Measurements from ENCODE around the gene KIF1A. TPM values are rescaled to one million over a fixed set of nuclear protein-coding genes. Genes with fewer than 3 reads are reported as not detected.

The KIF1A gene
- polyA plus RNA-seq, 1 donor from 2014 or later: 63.4 TPM

- TF ChIP-seq EZH2 (IDR thresholded peaks at IDR 0.05; ENCODE audit: borderline replicate concordance, insufficient read depth, low read length, poor library complexity, severe bottlenecking) (no peak), TAF1 (IDR thresholded peaks at IDR 0.05; ENCODE audit: low read depth) (no peak), POLR2AphosphoS5 (IDR thresholded peaks at IDR 0.05) (no peak), SMC3 (conservative IDR thresholded peaks at IDR 0.05; ENCODE audit: poor library complexity) (no peak), RAD21 (conservative IDR thresholded peaks at IDR 0.05) (no peak), CTCF (IDR thresholded peaks at IDR 0.05; ENCODE audit: poor library complexity, severe bottlenecking) (no peak), EP300 (conservative IDR thresholded peaks at IDR 0.05; ENCODE audit: poor library complexity, severe bottlenecking) (no peak), MXI1 (conservative IDR thresholded peaks at IDR 0.05; ENCODE audit: poor library complexity, severe bottlenecking) (no peak)
- TF ChIP-seq, protein P1, sequence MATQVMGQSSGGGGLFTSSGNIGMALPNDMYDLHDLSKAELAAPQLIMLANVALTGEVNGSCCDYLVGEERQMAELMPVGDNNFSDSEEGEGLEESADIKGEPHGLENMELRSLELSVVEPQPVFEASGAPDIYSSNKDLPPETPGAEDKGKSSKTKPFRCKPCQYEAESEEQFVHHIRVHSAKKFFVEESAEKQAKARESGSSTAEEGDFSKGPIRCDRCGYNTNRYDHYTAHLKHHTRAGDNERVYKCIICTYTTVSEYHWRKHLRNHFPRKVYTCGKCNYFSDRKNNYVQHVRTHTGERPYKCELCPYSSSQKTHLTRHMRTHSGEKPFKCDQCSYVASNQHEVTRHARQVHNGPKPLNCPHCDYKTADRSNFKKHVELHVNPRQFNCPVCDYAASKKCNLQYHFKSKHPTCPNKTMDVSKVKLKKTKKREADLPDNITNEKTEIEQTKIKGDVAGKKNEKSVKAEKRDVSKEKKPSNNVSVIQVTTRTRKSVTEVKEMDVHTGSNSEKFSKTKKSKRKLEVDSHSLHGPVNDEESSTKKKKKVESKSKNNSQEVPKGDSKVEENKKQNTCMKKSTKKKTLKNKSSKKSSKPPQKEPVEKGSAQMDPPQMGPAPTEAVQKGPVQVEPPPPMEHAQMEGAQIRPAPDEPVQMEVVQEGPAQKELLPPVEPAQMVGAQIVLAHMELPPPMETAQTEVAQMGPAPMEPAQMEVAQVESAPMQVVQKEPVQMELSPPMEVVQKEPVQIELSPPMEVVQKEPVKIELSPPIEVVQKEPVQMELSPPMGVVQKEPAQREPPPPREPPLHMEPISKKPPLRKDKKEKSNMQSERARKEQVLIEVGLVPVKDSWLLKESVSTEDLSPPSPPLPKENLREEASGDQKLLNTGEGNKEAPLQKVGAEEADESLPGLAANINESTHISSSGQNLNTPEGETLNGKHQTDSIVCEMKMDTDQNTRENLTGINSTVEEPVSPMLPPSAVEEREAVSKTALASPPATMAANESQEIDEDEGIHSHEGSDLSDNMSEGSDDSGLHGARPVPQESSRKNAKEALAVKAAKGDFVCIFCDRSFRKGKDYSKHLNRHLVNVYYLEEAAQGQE (IDR thresholded peaks at IDR 0.05; ENCODE audit: borderline replicate concordance): no peak
- H3K27ac ChIP-seq (ENCODE audit: low read length): no peak overlapping the region
- no peak overlapping the region for H3K4me2 ChIP-seq (ENCODE audit: low read length)
- H3F3A ChIP-seq (ENCODE audit: insufficient read depth, low read length, poor library complexity, severe bottlenecking): peaks cover 7% of the 10 kb centered on the region
- H3K9me3 ChIP-seq (ENCODE audit: low read length): peaks cover 37% of the 10 kb centered on the region
- no peak overlapping the region for H2AFZ ChIP-seq (ENCODE audit: low read depth, low read length)
- H3K79me2 ChIP-seq (replicated peaks; ENCODE audit: insufficient read depth, low read length): peaks cover 84% of the 10 kb centered on the region
- H3K4me3 ChIP-seq (ENCODE audit: low read length): no peak overlapping the region
- no peak overlapping the region for H3K9ac ChIP-seq (ENCODE audit: low read length)
- H3K36me3 ChIP-seq (ENCODE audit: insufficient read depth, low read length): peaks cover 25% of the 10 kb centered on the region
- peaks cover 3% of the 10 kb centered on the region for H4K20me1 ChIP-seq (ENCODE audit: insufficient read depth)
- no peaks in the 10 kb centered on the region for H3K9me2 ChIP-seq (ENCODE audit: insufficient read depth, low read length)
- no peaks in the 10 kb centered on the region for H3K27me3 ChIP-seq (ENCODE audit: insufficient read depth, low read depth, low read length)
Measured at GRCh38 chr2:240812721-240813120, 7.3 kb downstream of the KIF1A start.

DNA sequence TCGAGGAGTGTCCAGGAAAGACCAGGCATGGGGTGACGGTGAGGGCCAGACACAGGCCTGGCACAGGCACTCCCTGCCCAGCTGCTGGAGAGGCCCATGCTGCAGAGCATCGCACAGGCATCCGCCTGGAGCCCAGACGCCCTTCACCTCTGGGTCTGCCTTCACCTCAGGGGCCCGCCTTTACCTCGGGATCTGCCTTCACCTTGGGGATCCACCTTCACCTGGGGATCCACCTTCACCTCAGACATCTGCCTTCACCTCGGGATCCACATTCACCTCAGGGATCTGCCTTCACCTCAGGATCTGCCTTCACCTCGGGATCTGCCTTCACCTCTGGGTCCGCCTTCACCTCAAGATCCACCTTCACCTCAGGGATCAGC lies 7.7 kb downstream of the KIF1A start:
- TF ChIP-seq EP300 (conservative IDR thresholded peaks at IDR 0.05; ENCODE audit: poor library complexity, severe bottlenecking): no peak
- TF ChIP-seq, protein P1 (IDR thresholded peaks at IDR 0.05; ENCODE audit: borderline replicate concordance): no peak
- no peak for TF ChIP-seq CTCF (IDR thresholded peaks at IDR 0.05; ENCODE audit: poor library complexity, severe bottlenecking)
- no peak for TF ChIP-seq SMC3 (conservative IDR thresholded peaks at IDR 0.05; ENCODE audit: poor library complexity)
- TF ChIP-seq MXI1 (conservative IDR thresholded peaks at IDR 0.05; ENCODE audit: poor library complexity, severe bottlenecking): no peak
- TF ChIP-seq EZH2 (IDR thresholded peaks at IDR 0.05; ENCODE audit: borderline replicate concordance, insufficient read depth, low read length, poor library complexity, severe bottlenecking): no peak
- TF ChIP-seq RAD21 (conservative IDR thresholded peaks at IDR 0.05): no peak
- TF ChIP-seq POLR2AphosphoS5 (IDR thresholded peaks at IDR 0.05): no peak
- TF ChIP-seq TAF1 (IDR thresholded peaks at IDR 0.05; ENCODE audit: low read depth): no peak
- Histone ChIP-seq H3K27ac (ENCODE audit: low read length) (no peak overlapping the region), H3K4me3 (ENCODE audit: low read length) (no peak overlapping the region), H3F3A (ENCODE audit: insufficient read depth, low read length, poor library complexity, severe bottlenecking) (peaks cover 7% of the 10 kb centered on the region), H3K27me3 (ENCODE audit: insufficient read depth, low read depth, low read length) (no peaks in the 10 kb centered on the region), H3K79me2 (replicated peaks; ENCODE audit: insufficient read depth, low read length) (peaks cover 84% of the 10 kb centered on the region), H4K20me1 (ENCODE audit: insufficient read depth) (peaks cover 3% of the 10 kb centered on the region), H2AFZ (ENCODE audit: low read depth, low read length) (no peak overlapping the region), H3K9me3 (ENCODE audit: low read length) (peaks cover 37% of the 10 kb centered on the region), H3K4me2 (ENCODE audit: low read length) (no peak overlapping the region), H3K9ac (ENCODE audit: low read length) (no peak overlapping the region), H3K36me3 (ENCODE audit: insufficient read depth, low read length) (peaks cover 25% of the 10 kb centered on the region), H3K9me2 (ENCODE audit: insufficient read depth, low read length) (no peaks in the 10 kb centered on the region)
